ENCODE results near the gene PLAAT2.

- no peak for TF ChIP-seq POLR2A (IDR thresholded peaks at IDR 0.05)
- TF ChIP-seq CTCF (IDR thresholded peaks at IDR 0.05), result no peak
These were observed 47.1 kb downstream of the PLAAT2 start for GRCh38 chr11:63516109-63516508.

Measured in right lobe of liver (tissue), 4 donors.